Chondrocyte (in vitro differentiated cells): Measurements from ENCODE around the gene BTG2. TPM values are rescaled to one million over a fixed set of nuclear protein-coding genes. Genes with fewer than 3 reads are reported as not detected.
A peak's percentile ranks its signal among the peaks of the same experiment; 100 is the strongest.

Experiments
- DNase-seq: peaks from one replicate; pipeline ENCODE4 v3.0.0; 2021; ENCODE audit warnings: mixed read lengths, low spot score
- H3K27ac Mint-ChIP-seq: one replicate; pipeline ENCODE4 v1.8.0; 2021; ENCODE audit warnings: mild to moderate bottlenecking, moderate library complexity, mixed read lengths; ENCODE audit not compliant: unreplicated experiment
- H3K27me3 Mint-ChIP-seq: 2 replicates; pipeline ENCODE4 v1.8.0; 2021; ENCODE audit warnings: low read depth, mixed read lengths
- H3K36me3 Mint-ChIP-seq: 2 replicates; pipeline ENCODE4 v1.8.0; 2021; ENCODE audit warnings: low read depth, mixed read lengths
- H3K4me1 Mint-ChIP-seq: 2 replicates; pipeline ENCODE4 v1.8.0; 2021; ENCODE audit warnings: low read depth, mild to moderate bottlenecking, mixed read lengths
- H3K4me3 Mint-ChIP-seq: one replicate; pipeline ENCODE4 v1.8.0; 2021; ENCODE audit warnings: mild to moderate bottlenecking, moderate library complexity, mixed read lengths; ENCODE audit not compliant: unreplicated experiment
- H3K9me3 Mint-ChIP-seq: 2 replicates; pipeline ENCODE4 v1.8.0; 2021; ENCODE audit warnings: low read depth, mixed read lengths
- CTCF ChIP-seq: fragments of 200-600 bp; sonication (generic); IDR thresholded peaks from 2 replicates; pipeline ENCODE4 v1.5.0; 2021; ENCODE audit warnings: antibody characterized with exemption, mild to moderate bottlenecking, moderate library complexity
- total RNA-seq: library from RNA; stranded (reverse); gene quantifications from 3 replicates; pipeline ENCODE4 v1.2.1, GENCODE V29; 2021

The BTG2 gene
- total RNA-seq, 1 donor from 2014 or later, result 41.3 TPM

- no peak for TF ChIP-seq CTCF
- DNase-seq, result no peak
- Mint-ChIP-seq H3K36me3 (no peaks in the 10 kb centered on the region), H3K4me1 (peaks cover 32% of the 10 kb centered on the region), H3K27me3 (no peaks in the 10 kb centered on the region), H3K27ac (no peak overlapping the region), H3K4me3 (no peak overlapping the region), H3K9me3 (no peaks in the 10 kb centered on the region)
These were observed 34.1 kb upstream of the BTG2 start for GRCh38 chr1:203271018-203271743.

GRCh38 chr1:203271962-203272632 is 33.2 kb upstream of the BTG2 start:
- no peak for TF ChIP-seq CTCF
- no peak overlapping the region for H3K27ac Mint-ChIP-seq
- no peaks in the 10 kb centered on the region for H3K9me3 Mint-ChIP-seq
- no peaks in the 10 kb centered on the region for H3K36me3 Mint-ChIP-seq
- no peaks in the 10 kb centered on the region for H3K27me3 Mint-ChIP-seq
- no peak for DNase-seq
- H3K4me3 Mint-ChIP-seq, result no peak overlapping the region
- peaks cover 32% of the 10 kb centered on the region for H3K4me1 Mint-ChIP-seq

GRCh38 chr1:203272633-203273205 is 32.6 kb upstream of the BTG2 start:
- H3K4me3 Mint-ChIP-seq, result no peak overlapping the region
- no peak overlapping the region for H3K27ac Mint-ChIP-seq
- H3K4me1 Mint-ChIP-seq, result peaks cover 33% of the 10 kb centered on the region
- no peak for TF ChIP-seq CTCF
- H3K9me3 Mint-ChIP-seq, result no peaks in the 10 kb centered on the region
- no peaks in the 10 kb centered on the region for H3K36me3 Mint-ChIP-seq
- DNase-seq, result no peak
- no peaks in the 10 kb centered on the region for H3K27me3 Mint-ChIP-seq

- TF ChIP-seq CTCF, result peak; percentile 100
- no peaks in the 10 kb centered on the region for H3K27me3 Mint-ChIP-seq
- peak overlapping the region; percentile 42 for H3K4me3 Mint-ChIP-seq
- no peak for DNase-seq
- H3K9me3 Mint-ChIP-seq, result no peaks in the 10 kb centered on the region
- H3K4me1 Mint-ChIP-seq, result peaks cover 36% of the 10 kb centered on the region
- no peak overlapping the region for H3K27ac Mint-ChIP-seq
- H3K36me3 Mint-ChIP-seq, result no peaks in the 10 kb centered on the region
These were observed 32.0 kb upstream of the BTG2 start for GRCh38 chr1:203273206-203273868.

GRCh38 chr1:203273869-203274602 is 31.3 kb upstream of the BTG2 start:
- DNase-seq, result no peak
- Mint-ChIP-seq H3K27me3 (no peaks in the 10 kb centered on the region), H3K27ac (no peak overlapping the region), H3K36me3 (no peaks in the 10 kb centered on the region), H3K4me1 (peaks cover 43% of the 10 kb centered on the region), H3K9me3 (no peaks in the 10 kb centered on the region), H3K4me3 (no peak overlapping the region)
- no peak for TF ChIP-seq CTCF
